ENCODE measurements around the gene MAP4. TPM values are rescaled to one million over a fixed set of nuclear protein-coding genes. Genes with fewer than 3 reads are reported as not detected.

MAP4 gene
- total RNA-seq, 4 donors from 2014 or later = 214 to 351 (median 231) TPM

GRCh38 chr3:47979070-47979469 lies 37.1 kb downstream of the MAP4 start:
- TF ChIP-seq POLR2A (IDR thresholded peaks at IDR 0.05) (no peak), POLR2AphosphoS5 (IDR thresholded peaks at IDR 0.05) (no peak), EP300 (IDR thresholded peaks at IDR 0.05) (no peak), CTCF (IDR thresholded peaks at IDR 0.05) (no peak)
- H3K27ac ChIP-seq = no peak overlapping the region
- WGBS, 2 donors (ENCODE audit: low coverage in 1 of 2) = 82 to 100% methylated on average over 1 of the region's 1 CpG
- H3K4me3 ChIP-seq = no peak overlapping the region
- no peaks in the 10 kb centered on the region for H3K9me3 ChIP-seq
- peaks cover 0 to 18% of the 10 kb centered on the region in 2 donors for H3K36me3 ChIP-seq
- no peaks in the 10 kb centered on the region for H3K27me3 ChIP-seq
- peaks cover 0 to 10% (median 0%) of the 10 kb centered on the region in 3 donors for H3K4me1 ChIP-seq
- ATAC-seq = no peak

GRCh38 chr3:47978386-47978785 lies 37.8 kb downstream of the MAP4 start:
- Histone ChIP-seq H3K4me3 (no peak overlapping the region), H3K27ac (no peak overlapping the region), H3K4me1 (peaks cover 0 to 4% (median 0%) of the 10 kb centered on the region in 3 donors), H3K27me3 (no peaks in the 10 kb centered on the region), H3K36me3 (peaks cover 0 to 18% of the 10 kb centered on the region in 2 donors), H3K9me3 (no peaks in the 10 kb centered on the region)
- TF ChIP-seq EP300 (IDR thresholded peaks at IDR 0.05) (no peak), CTCF (IDR thresholded peaks at IDR 0.05) (no peak)
- WGBS, 2 donors (ENCODE audit: low coverage in 1 of 2) = 89 to 100% methylated on average over 3 to 4 of the region's 8 CpGs
- ATAC-seq = no peak

GRCh38 chr3:47976135-47976732 lies 40.0 kb downstream of the MAP4 start:
- no peak overlapping the region for H3K27ac ChIP-seq
- no peak overlapping the region for H3K4me3 ChIP-seq
- TF ChIP-seq EP300 (IDR thresholded peaks at IDR 0.05) (no peak), POLR2AphosphoS5 (IDR thresholded peaks at IDR 0.05) (no peak), POLR2A (IDR thresholded peaks at IDR 0.05) (no peak)
- H3K4me1 ChIP-seq = peaks cover 0 to 4% (median 0%) of the 10 kb centered on the region in 3 donors
- WGBS, 2 donors (ENCODE audit: low coverage in 1 of 2) = 67 to 75% methylated on average over 1 to 2 of the region's 3 CpGs
- peaks cover 0 to 18% of the 10 kb centered on the region in 2 donors for H3K36me3 ChIP-seq
- H3K27me3 ChIP-seq = no peaks in the 10 kb centered on the region
- no peaks in the 10 kb centered on the region for H3K9me3 ChIP-seq
- ATAC-seq = no peak

- ATAC-seq = no peak
- H3K27ac ChIP-seq = no peak overlapping the region
- 78 to 84% methylated on average over 4 of the region's 4 CpGs for WGBS, 2 donors (ENCODE audit: low coverage in 1 of 2)
- no peak for TF ChIP-seq EP300 (IDR thresholded peaks at IDR 0.05)
- TF ChIP-seq POLR2AphosphoS5 (IDR thresholded peaks at IDR 0.05) = no peak
- no peak for TF ChIP-seq POLR2A (IDR thresholded peaks at IDR 0.05)
- no peak for TF ChIP-seq CTCF (IDR thresholded peaks at IDR 0.05)
- H3K9me3 ChIP-seq = no peaks in the 10 kb centered on the region
- H3K4me3 ChIP-seq = no peak overlapping the region
- H3K4me1 ChIP-seq = peaks cover 0 to 3% (median 0%) of the 10 kb centered on the region in 3 donors
- H3K36me3 ChIP-seq = peaks cover 0 to 24% of the 10 kb centered on the region in 2 donors
- no peaks in the 10 kb centered on the region for H3K27me3 ChIP-seq
Measured at GRCh38 chr3:47974974-47975470, 41.2 kb downstream of the MAP4 start.

- no peak overlapping the region for H3K4me3 ChIP-seq
- no peaks in the 10 kb centered on the region for H3K27me3 ChIP-seq
- no peaks in the 10 kb centered on the region for H3K4me1 ChIP-seq
- no peak overlapping the region for H3K27ac ChIP-seq
- WGBS, 2 donors (ENCODE audit: low coverage in 1 of 2) = 80 to 94% methylated on average over 3 of the region's 3 CpGs
- no peaks in the 10 kb centered on the region for H3K9me3 ChIP-seq
- peaks cover 0 to 15% of the 10 kb centered on the region in 2 donors for H3K36me3 ChIP-seq
- ATAC-seq = no peak
- TF ChIP-seq EP300 (IDR thresholded peaks at IDR 0.05) (no peak), POLR2A (IDR thresholded peaks at IDR 0.05) (no peak), CTCF (IDR thresholded peaks at IDR 0.05) (no peak), POLR2AphosphoS5 (IDR thresholded peaks at IDR 0.05) (no peak)
Measured at GRCh38 chr3:47971081-47971480, 45.1 kb downstream of the MAP4 start.

All from gastroesophageal sphincter (tissue), 4 donors.